ENCODE data around the gene SETBP1. TPM values are rescaled to one million over a fixed set of nuclear protein-coding genes. Genes with fewer than 3 reads are reported as not detected.

SETBP1 gene
- total and polyA plus RNA-seq, 2 of the 4 experiments (the other 2 are of a cell fraction) = 0.19 to 0.36 TPM

GRCh38 chr18:44702594-44702993, 21.9 kb downstream of the SETBP1 start:
- Histone ChIP-seq H3K9me3 (ENCODE audit: control insufficient read depth, insufficient read depth, low read length) (no peaks in the 10 kb centered on the region), H4K91ac (ENCODE audit: insufficient read depth, low read depth, low read length) (no peak overlapping the region), H3K4me2 (ENCODE audit: low read depth, low read length) (no peak overlapping the region), H3K9me1 (ENCODE audit: insufficient read depth, low read length) (no peaks in the 10 kb centered on the region; the same call in 1 of the 2 replicates), H3K14ac (replicated peaks; ENCODE audit: low read depth, low read length) (no peak overlapping the region), H3K56ac (ENCODE audit: extremely low read depth, insufficient read depth, low read length) (no peak overlapping the region), H3K23ac (ENCODE audit: low read depth, low read length) (no peak overlapping the region), H3K4ac (ENCODE audit: low read depth, low read length) (no peak overlapping the region), H2AFZ (replicated peaks; ENCODE audit: low read length, poor library complexity) (no peak overlapping the region), H3K18ac (ENCODE audit: low read depth, low read length) (no peak overlapping the region), H4K20me1 (ENCODE audit: insufficient read depth, low read length) (no peaks in the 10 kb centered on the region), H2BK20ac (ENCODE audit: low read depth, low read length) (no peak overlapping the region), H2BK15ac (ENCODE audit: low read depth, low read length) (no peak overlapping the region), H3K27me3 (ENCODE audit: control insufficient read depth, insufficient read depth, low read length) (no peaks in the 10 kb centered on the region; the same call in 1 of the 2 replicates), H3K36me3 (ENCODE audit: control insufficient read depth, insufficient read depth, low read length) (no peaks in the 10 kb centered on the region), H3K79me1 (ENCODE audit: low read depth in 1 of 2, low read length in 2 of 2) (no peaks in the 10 kb centered on the region), H3K27ac (ENCODE audit: insufficient read depth, low read length) (no peak overlapping the region), H2AK9ac (replicated peaks; ENCODE audit: low read depth, low read length, poor library complexity) (no peak overlapping the region), H2BK5ac (ENCODE audit: low read depth, low read length, poor library complexity, severe bottlenecking) (no peak overlapping the region), H4K5ac (ENCODE audit: low read depth, low read length) (no peak overlapping the region), H2AK5ac (ENCODE audit: low read depth, low read length) (no peak overlapping the region), H4K8ac (ENCODE audit: low read depth in 2 of 2, low read length in 2 of 2) (no peak overlapping the region), H2BK120ac (ENCODE audit: low read depth, low read length) (no peak overlapping the region), H3K9ac (ENCODE audit: low read depth, low read length) (no peak overlapping the region), H3K4me1 (ENCODE audit: control insufficient read depth, insufficient read depth, low read length) (no peaks in the 10 kb centered on the region; the same call in 1 of the 2 replicates), H3K4me3 (ENCODE audit: insufficient read depth, low read depth, low read length) (no peak overlapping the region)
- no peak for TF ChIP-seq RCOR1 (IDR thresholded peaks at IDR 0.05; ENCODE audit: insufficient replicate concordance, low read length)
- no peak for TF ChIP-seq SMC3 (IDR thresholded peaks at IDR 0.05; ENCODE audit: low read depth, low read length)
- no peak for TF ChIP-seq CHD1 (IDR thresholded peaks at IDR 0.05; ENCODE audit: low read depth, low read length)
- no peak for TF ChIP-seq POLR2A (IDR thresholded peaks at IDR 0.05; ENCODE audit: low read depth, low read length)
- TF ChIP-seq CEBPB (IDR thresholded peaks at IDR 0.05; ENCODE audit: low read depth, low read length) = no peak
- no peak for TF ChIP-seq FOS (IDR thresholded peaks at IDR 0.05; ENCODE audit: low read depth, low read length)
- TF ChIP-seq RAD21 (IDR thresholded peaks at IDR 0.05; ENCODE audit: low read length) = no peak
- no peak for TF ChIP-seq MXI1 (IDR thresholded peaks at IDR 0.05; ENCODE audit: borderline replicate concordance, low read depth, low read length)
- TF ChIP-seq MAZ (IDR thresholded peaks at IDR 0.05; ENCODE audit: borderline replicate concordance, low read depth, low read length) = no peak
- TF ChIP-seq MAFK (IDR thresholded peaks at IDR 0.05; ENCODE audit: low read depth, low read length) = no peak
- TF ChIP-seq NFE2L2 (IDR thresholded peaks at IDR 0.05; ENCODE audit: low read depth, low read length) = no peak
- TF ChIP-seq, protein P1, sequence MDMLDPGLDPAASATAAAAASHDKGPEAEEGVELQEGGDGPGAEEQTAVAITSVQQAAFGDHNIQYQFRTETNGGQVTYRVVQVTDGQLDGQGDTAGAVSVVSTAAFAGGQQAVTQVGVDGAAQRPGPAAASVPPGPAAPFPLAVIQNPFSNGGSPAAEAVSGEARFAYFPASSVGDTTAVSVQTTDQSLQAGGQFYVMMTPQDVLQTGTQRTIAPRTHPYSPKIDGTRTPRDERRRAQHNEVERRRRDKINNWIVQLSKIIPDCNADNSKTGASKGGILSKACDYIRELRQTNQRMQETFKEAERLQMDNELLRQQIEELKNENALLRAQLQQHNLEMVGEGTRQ (IDR thresholded peaks at IDR 0.05; ENCODE audit: low read depth, low read length) = no peak
- no peak for TF ChIP-seq RFX5 (IDR thresholded peaks at IDR 0.05; ENCODE audit: low read depth, low read length)
- no peak for TF ChIP-seq CTCF (conservative IDR thresholded peaks at IDR 0.05; ENCODE audit: low read depth, low read length)
- in situ Hi-C loops (cut with MboI; ENCODE audit: low sequenced_read_pairs) = loop anchor here (10.0 kb wide), 1 partner anchor 62 kb away; no protein-coding TSS in a partner anchor
- intact Hi-C loops (cut with micrococcal nuclease) = no loop called here
- ATAC-seq (ENCODE audit: low read depth) (no peak), DNase-seq (no peak)
- dilution Hi-C loops (cut with HindIII; ENCODE audit: low sequenced_read_pairs, unreplicated experiment) = no loop called here
- WGBS, 2 experiments (ENCODE audit: extremely low coverage in 2 of 2, insufficient read length in 1 of 2) = no CpG with 5 or more reads among the region's 1 CpG
- POLR2A ChIA-PET (ENCODE audit: unreplicated experiment) = no interaction called here
- CTCF ChIA-PET = interaction anchor here (0.6 kb wide), 1 partner anchor 24 kb away, joined by 7 read pairs; no protein-coding TSS in a partner anchor
- BruUV-seq (replicated peaks) = no TSS peak

Measured in IMR-90 (cell line).